ENCODE measurements around the gene TSC2. TPM values are rescaled to one million over a fixed set of nuclear protein-coding genes. Genes with fewer than 3 reads are reported as not detected.

TSC2 gene
- total and polyA plus RNA-seq, 3 donors from 2014 or later, result 136 to 271 (median 222) TPM

DNA sequence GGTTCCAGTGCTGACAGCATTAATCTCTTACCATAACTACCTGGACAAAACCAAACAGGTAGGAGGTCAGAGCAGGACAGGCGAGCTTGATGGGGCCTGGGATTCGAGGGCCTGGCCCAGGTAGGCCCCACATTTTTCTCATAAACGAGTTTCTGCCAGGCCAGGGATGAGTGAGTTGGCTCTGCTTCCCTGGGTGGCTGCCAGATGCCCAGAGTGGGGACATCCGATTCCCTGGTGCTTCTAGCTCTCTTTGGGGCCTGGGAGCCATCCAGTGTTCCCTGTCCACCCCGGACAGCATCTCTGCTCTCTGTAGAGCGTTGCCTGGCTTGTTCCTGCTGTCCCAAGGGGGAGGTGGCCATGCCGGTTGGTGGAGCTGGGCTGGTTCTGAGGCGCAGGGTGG, 25.1 kb downstream of the TSC2 start:
- Histone ChIP-seq H3K9me3 (no peaks in the 10 kb centered on the region), H3K4me3 (no peak overlapping the region), H3K27me3 (no peaks in the 10 kb centered on the region), H3K4me1 (no peaks in the 10 kb centered on the region), H3K36me3 (ENCODE audit: low read depth, missing control alignments) (no peaks in the 10 kb centered on the region), H3K27ac (no peak overlapping the region)
- 70 to 85% methylated on average over 2 to 8 of the region's 8 CpGs for WGBS, 2 donors
- no peak for DNase-seq
- intact Hi-C loops (cut with DNase I; ENCODE audit: low total_unique reads), result no loop called here
- no peak for TF ChIP-seq POLR2A (IDR thresholded peaks at IDR 0.05)
- no peak for TF ChIP-seq CTCF (IDR thresholded peaks at IDR 0.05)

DNA sequence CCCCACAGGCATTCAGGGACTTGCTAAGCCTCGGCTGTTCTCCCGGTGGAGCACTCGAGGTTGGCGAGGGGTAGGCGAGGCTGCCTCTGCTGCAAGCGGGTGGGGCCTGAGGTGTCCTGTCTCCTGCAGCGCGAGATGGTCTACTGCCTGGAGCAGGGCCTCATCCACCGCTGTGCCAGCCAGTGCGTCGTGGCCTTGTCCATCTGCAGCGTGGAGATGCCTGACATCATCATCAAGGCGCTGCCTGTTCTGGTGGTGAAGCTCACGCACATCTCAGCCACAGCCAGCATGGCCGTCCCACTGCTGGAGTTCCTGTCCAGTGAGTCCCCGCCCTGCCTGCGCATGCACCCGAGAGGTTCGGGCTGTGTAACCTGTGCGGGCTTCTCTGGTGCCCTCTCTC, 26.3 kb downstream of the TSC2 start:
- Histone ChIP-seq H3K36me3 (ENCODE audit: low read depth, missing control alignments) (no peaks in the 10 kb centered on the region), H3K4me1 (no peaks in the 10 kb centered on the region), H3K27ac (no peak overlapping the region), H3K9me3 (no peaks in the 10 kb centered on the region), H3K4me3 (no peak overlapping the region), H3K27me3 (no peaks in the 10 kb centered on the region)
- 97 to 100% methylated on average over 2 to 19 of the region's 20 CpGs for WGBS, 2 donors
- TF ChIP-seq POLR2A (IDR thresholded peaks at IDR 0.05) (no peak), CTCF (IDR thresholded peaks at IDR 0.05) (no peak)
- DNase-seq, result no peak
- intact Hi-C loops (cut with DNase I; ENCODE audit: low total_unique reads), result no loop called here

GRCh38 chr16:2075631-2076030, 27.8 kb downstream of the TSC2 start:
- Histone ChIP-seq H3K27ac (no peak overlapping the region), H3K4me1 (no peaks in the 10 kb centered on the region), H3K4me3 (no peak overlapping the region), H3K36me3 (ENCODE audit: low read depth, missing control alignments) (no peaks in the 10 kb centered on the region), H3K27me3 (no peaks in the 10 kb centered on the region), H3K9me3 (no peaks in the 10 kb centered on the region)
- no peak for DNase-seq
- 93 to 100% methylated on average over 11 to 24 of the region's 24 CpGs for WGBS, 2 donors
- TF ChIP-seq CTCF (IDR thresholded peaks at IDR 0.05), result no peak
- TF ChIP-seq POLR2A (IDR thresholded peaks at IDR 0.05), result no peak
- intact Hi-C loops (cut with DNase I; ENCODE audit: low total_unique reads), result no loop called here

DNA sequence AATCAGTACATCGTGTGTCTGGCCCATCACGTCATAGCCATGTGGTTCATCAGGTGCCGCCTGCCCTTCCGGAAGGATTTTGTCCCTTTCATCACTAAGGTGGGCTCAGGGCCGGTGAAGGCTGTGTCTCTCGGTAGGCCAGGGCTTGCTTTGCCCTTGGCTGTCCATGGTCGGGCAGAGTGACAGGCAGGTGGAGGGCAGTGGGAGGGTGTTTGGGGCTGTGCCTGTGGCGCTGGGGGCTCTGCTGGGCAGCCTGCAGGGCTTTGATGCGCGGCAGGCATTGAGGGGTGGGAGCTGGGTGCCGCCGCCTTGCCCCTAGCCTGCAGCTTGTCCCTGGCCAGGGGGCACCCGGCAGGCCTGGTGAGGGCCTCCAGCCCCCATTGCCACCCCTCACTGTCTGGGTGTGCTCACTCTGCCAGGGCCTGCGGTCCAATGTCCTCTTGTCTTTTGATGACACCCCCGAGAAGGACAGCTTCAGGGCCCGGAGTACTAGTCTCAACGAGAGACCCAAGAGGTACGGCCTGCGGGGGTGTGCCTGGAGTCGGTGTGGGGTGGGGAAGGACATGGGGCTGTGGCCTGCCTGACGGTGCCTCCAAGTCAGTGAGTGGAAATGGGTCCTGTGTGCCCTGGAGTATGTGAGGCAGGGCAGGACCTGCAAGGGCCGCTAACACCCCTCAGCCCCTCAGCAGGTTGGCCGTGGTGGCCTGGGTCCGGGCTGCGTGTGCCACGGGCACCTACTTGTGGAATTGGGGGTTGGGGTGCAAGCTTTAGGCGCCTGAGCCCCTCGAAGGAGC, 28.5 kb downstream of the TSC2 start:
- H3K27ac ChIP-seq, result no peak overlapping the region
- 93 to 94% methylated on average over 18 to 28 of the region's 28 CpGs for WGBS, 2 donors
- H3K9me3 ChIP-seq, result no peaks in the 10 kb centered on the region
- intact Hi-C loops (cut with DNase I; ENCODE audit: low total_unique reads), result no loop called here
- H3K27me3 ChIP-seq, result no peaks in the 10 kb centered on the region
- H3K4me1 ChIP-seq, result peaks cover under 1% of the 10 kb centered on the region
- no peaks in the 10 kb centered on the region for H3K36me3 ChIP-seq (ENCODE audit: low read depth, missing control alignments)
- no peak for DNase-seq
- no peak overlapping the region for H3K4me3 ChIP-seq
- TF ChIP-seq CTCF (IDR thresholded peaks at IDR 0.05) (no peak), POLR2A (IDR thresholded peaks at IDR 0.05) (no peak)

DNA sequence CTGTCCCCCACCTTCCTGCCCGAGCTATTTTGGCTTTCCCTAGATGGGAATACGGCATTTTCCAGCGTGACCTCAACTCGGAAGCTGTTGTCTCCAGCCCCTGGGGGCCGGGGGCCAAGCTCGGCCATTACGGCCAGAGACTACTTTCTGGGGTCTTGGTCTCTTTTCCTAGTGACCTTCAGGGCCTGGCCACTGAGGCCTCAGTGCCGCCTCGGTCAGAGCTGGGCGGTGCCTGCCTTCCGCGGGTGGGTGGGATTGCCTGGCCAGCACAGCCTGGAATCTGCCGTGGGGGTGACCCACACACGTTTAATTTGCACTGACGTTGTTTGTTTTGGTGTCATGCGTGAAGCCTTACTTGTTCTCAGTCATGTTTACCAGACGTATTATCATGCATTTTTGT, 29.2 kb downstream of the TSC2 start:
- Histone ChIP-seq H3K27ac (no peak overlapping the region), H3K4me3 (no peak overlapping the region), H3K36me3 (ENCODE audit: low read depth, missing control alignments) (no peaks in the 10 kb centered on the region), H3K27me3 (no peaks in the 10 kb centered on the region), H3K9me3 (no peaks in the 10 kb centered on the region), H3K4me1 (peaks cover 8% of the 10 kb centered on the region)
- 87 to 91% methylated on average over 17 of the region's 17 CpGs for WGBS, 2 donors
- DNase-seq, result no peak
- no peak for TF ChIP-seq POLR2A (IDR thresholded peaks at IDR 0.05)
- TF ChIP-seq CTCF (IDR thresholded peaks at IDR 0.05), result no peak
- intact Hi-C loops (cut with DNase I; ENCODE audit: low total_unique reads), result no loop called here
